GM18858 (cell line): ENCODE data around the gene SLC10A7.

ENCODE experiments used
- ATAC-seq: cut with Tn5 transposase; IDR thresholded peaks from one replicate; pipeline ENCODE4 v1.9.1; 2021; ENCODE audit not compliant: unreplicated experiment

SLC10A7 gene

GRCh38 chr4:146521541-146522097 is at the start of gene SLC10A7:
Gene SLC10A7, minus strand, starts transcription at chr4:146521940. Its CDS starts 223 bp downstream, at chr4:146521717.
- peak; percentile 68 for ATAC-seq

DNA sequence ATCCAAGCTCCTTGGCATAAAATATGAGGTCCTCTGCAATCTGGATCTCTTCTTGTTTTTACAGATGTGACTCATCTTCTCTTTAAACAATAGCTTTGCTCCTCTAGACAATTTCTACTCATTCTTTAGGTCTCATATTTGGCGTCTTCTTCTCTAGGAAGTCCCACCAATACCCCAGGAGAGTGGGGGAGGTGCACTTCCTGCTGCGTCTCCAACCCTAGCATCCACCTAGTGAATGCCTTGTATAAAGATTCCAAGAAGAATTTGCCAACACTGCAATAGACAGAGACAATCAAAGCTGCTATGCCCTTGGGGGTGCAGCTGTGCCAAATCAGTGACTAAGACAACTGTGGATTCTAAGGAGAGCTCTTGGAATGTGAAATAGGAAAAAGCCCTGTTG is 45.7 kb upstream of the SLC10A7 start:
- no peak for ATAC-seq

GRCh38 chr4:146564492-146564891 is 42.8 kb upstream of the SLC10A7 start:
- no peak for ATAC-seq

- no peak for ATAC-seq
These were observed 28.4 kb upstream of the SLC10A7 start for GRCh38 chr4:146550161-146550560.

- ATAC-seq, result no peak
These were observed 26.7 kb upstream of the SLC10A7 start for GRCh38 chr4:146548443-146548842.

GRCh38 chr4:146545102-146545501 is 23.4 kb upstream of the SLC10A7 start:
- ATAC-seq, result no peak

DNA sequence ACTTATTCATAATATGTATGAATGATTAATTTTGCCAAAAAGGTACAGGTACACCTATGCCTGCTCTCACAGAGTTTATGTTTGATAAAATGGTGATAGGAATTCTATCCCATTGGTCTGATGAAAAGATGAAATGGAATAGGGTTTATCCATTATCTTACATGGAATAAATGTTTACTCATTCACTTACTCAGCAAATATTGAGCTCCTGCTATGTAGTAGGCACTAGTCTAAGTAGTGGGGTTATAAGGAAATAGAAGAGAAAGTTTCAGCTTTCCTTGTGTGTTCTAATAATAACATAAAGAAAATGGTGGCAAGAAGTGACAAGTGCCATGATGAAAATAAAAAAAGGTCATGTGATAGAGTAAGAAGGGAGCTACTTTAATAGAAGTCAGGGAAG is 12.4 kb upstream of the SLC10A7 start:
- no peak for ATAC-seq

- ATAC-seq, result no peak
These were observed 4.0 kb upstream of the SLC10A7 start for GRCh38 chr4:146525754-146526153.

DNA sequence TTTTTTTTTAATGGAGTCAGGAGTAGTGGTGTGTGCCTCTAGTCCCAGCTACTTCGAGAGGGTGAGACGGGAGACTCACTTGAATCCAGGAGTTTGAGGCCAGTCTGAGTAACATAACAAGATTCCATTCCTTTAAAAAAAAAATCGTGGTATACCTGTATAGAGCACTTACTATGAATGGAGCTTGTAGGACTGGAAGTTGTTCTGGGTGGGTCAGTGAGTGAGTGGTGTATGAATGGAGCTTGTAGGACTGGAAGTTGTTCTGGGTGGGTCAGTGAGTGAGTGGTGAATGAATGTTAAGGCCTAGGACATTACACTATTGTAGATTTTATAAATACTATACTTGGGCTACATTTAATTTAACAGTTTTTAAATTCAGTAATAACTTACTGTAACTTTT is 2.9 kb upstream of the SLC10A7 start:
- no peak for ATAC-seq

- ATAC-seq, result no peak
These were observed 1.1 kb upstream of the SLC10A7 start for GRCh38 chr4:146522869-146523205.

GRCh38 chr4:146522098-146522868 is 543 bp upstream of the SLC10A7 start:
- ATAC-seq, result peak; percentile 37

DNA sequence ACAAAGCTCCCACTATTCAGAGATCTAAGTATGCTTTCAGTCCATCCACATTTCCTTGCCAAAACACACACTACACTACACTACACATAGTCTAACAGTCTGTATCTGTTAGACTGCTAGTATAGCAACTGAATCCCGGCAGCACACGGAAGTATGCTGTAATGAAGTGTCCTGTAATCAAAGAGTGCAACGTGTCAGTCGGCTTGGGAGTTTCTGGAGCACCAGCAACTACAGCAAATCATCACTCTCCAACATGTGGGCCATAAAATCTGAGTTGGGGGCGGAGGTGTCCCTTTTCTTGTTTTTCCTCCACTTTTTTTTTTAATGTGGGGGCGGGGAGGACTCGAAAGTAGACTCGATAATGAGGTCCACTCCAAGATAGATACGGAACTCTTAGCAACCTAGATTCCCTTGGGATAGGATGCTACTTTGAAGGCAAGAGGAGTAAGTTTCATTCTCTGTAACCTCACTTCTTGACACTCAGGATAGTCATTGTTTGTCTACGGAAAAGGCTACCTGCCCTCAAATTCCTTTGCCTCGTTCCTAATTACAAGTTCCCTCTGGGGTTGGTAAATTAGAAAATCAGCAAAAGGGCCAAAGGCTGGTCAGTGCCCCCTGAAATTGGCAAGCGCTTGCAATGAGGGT is 722 bp downstream of the SLC10A7 start:
- ATAC-seq, result peak; percentile 33

DNA sequence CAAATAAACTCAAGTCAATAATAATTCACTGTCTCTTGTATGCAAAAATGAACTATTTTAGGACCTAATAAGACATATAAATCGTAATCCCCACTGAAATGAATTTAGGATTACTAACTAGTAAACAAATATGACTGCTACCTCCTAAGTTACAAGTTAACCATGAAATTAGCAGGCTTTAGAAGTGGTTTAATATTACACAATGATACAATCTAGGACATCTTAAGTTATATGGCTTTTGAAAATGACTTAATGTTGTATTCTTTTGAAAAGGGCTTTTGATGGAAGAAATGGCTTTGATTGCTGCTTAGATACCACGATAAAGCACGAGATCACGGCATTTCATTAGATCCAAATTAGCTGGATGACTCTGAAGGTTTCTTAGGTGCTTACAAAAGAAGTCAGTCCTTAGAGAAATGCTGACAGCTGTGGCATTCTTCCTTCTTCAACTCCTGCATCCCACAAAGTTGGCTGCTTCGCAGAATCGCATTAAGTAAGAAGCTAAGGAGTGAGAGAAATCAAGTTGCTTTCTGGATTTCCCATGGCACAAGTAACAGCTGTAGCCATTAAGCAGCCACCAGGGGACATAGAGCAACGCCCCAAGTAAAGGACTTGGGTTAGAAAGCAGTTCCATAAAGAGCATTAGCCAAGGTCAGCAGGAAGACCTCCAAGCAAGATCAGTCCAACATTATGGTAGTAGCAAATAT is 6.9 kb downstream of the SLC10A7 start:
- no peak for ATAC-seq

- ATAC-seq, result no peak
These were observed 8.2 kb downstream of the SLC10A7 start for GRCh38 chr4:146513548-146513947.

DNA sequence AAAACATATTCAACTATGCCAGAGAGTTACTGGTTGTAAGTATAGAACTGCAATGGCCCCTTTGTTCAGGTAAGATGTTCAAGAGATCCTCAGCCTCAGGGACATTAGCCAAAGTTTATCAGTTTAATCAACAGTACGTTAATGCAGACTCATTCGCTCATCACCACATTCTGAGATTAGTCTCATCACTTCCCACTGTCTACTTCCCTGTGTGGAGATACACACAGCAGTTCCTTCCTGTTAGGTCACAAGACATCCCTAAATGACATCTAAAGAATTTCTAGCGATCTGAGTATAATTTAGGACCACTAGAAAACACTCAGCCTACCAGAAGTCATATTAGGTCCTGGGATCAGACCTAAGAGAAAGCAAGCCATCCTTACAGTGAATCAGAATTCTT is 10.4 kb downstream of the SLC10A7 start:
- no peak for ATAC-seq

GRCh38 chr4:146510942-146511341 is 10.8 kb downstream of the SLC10A7 start:
- no peak for ATAC-seq

GRCh38 chr4:146508229-146508939 is 13.4 kb downstream of the SLC10A7 start:
- no peak for ATAC-seq

DNA sequence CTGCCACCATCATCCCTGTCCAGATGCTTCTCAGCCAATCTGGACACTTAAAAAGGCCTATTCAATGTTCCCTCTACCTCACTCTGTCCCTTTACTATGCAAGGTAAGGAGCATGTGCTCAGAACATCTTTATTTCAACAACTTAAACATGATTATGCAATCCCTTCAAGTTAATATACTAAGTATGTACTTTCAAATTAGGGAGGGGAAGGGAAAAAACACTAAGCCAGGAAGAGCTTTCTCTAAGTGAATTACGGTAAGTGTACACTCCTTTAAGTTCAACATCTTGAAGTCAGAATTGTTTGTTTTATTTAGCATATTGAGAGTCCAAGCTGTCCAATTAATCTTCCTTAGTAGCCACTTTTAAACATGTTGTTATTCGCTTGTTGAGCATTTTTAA is 14.1 kb downstream of the SLC10A7 start:
- no peak for ATAC-seq

DNA sequence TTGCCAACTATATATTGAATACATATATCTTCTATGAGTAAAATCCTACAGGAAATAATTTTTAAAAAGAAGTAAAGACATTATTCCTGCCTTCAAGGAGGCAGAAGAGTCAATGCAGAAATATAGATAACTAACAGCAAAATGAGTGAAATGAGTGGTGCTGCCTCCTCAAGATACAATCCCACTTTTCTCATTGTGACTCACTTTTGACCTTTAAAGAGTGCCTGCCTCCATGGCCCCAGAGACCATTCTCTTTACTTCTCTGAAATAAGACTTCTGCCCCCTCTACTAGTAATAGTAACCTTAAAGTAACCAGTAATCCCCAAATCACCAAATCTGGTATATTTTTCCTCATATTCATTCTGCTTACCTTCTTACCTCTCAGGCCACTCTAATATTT is 15.5 kb downstream of the SLC10A7 start:
- no peak for ATAC-seq

GRCh38 chr4:146500216-146500615 is 21.5 kb downstream of the SLC10A7 start:
- no peak for ATAC-seq

GRCh38 chr4:146498291-146498690 is 23.4 kb downstream of the SLC10A7 start:
- ATAC-seq, result no peak
